SK-N-SH (cell line): ENCODE data around the gene NOD2.

Source experiments
- CHD2 ChIP-seq: fragments of 150-350 bp; IDR thresholded peaks from 2 replicates; pipeline ENCODE4 v1.6.1; 2018; ENCODE audit warnings: low read length; ENCODE audit not compliant: partially characterized antibody
- EP300 ChIP-seq, 2 experiments: IDR thresholded peaks; 2 replicates each; pipeline versions ENCODE4 v1.4.0 to v1.6.1; 2012; ENCODE audit warnings: borderline replicate concordance in 1 of 2, low read depth in 1 of 2, low read length in 1 of 2
- EZH2phosphoT487 ChIP-seq: fragments of 200-600 bp; sonication (generic); IDR thresholded peaks from 2 replicates; pipeline ENCODE4 v1.6.1; 2017; ENCODE audit warnings: low read depth, mixed run types, mild to moderate bottlenecking, antibody characterized with exemption, moderate library complexity, borderline replicate concordance
- FOSL2 ChIP-seq: IDR thresholded peaks from 2 replicates; pipeline ENCODE4 v1.4.0; 2012; ENCODE audit warnings: low read depth, mild to moderate bottlenecking, moderate library complexity, borderline replicate concordance
- GABPA ChIP-seq: IDR thresholded peaks from 2 replicates; pipeline ENCODE4 v1.4.0; 2012; ENCODE audit warnings: low read depth, mild to moderate bottlenecking
- GATA2 ChIP-seq: sonication (generic); formaldehyde crosslinking; IDR thresholded peaks from 2 replicates; pipeline ENCODE4 v1.5.0; 2020; ENCODE audit warnings: mild to moderate bottlenecking, missing genetic modification reagents
- MEF2A ChIP-seq: IDR thresholded peaks from 2 replicates; pipeline ENCODE4 v1.4.0; 2012; ENCODE audit warnings: low read depth, borderline replicate concordance
- NFIC ChIP-seq: IDR thresholded peaks from 2 replicates; pipeline ENCODE4 v1.4.0; 2012; ENCODE audit warnings: borderline replicate concordance
- NRF1 ChIP-seq: IDR thresholded peaks from 2 replicates; pipeline ENCODE4 v1.6.1; 2012; ENCODE audit warnings: low read depth, mild to moderate bottlenecking, low read length
- POLR2AphosphoS5 ChIP-seq: IDR thresholded peaks from 2 replicates; pipeline ENCODE4 v1.6.1; 2012; ENCODE audit warnings: low read depth, low read length
- SMC3 ChIP-seq: IDR thresholded peaks from 2 replicates; pipeline ENCODE4 v1.6.1; 2012; ENCODE audit warnings: low read depth, low read length, improper control_type of control experiment
- TF ChIP-seq, protein P1 (sequence below): fragments of 200-600 bp; sonication (generic); IDR thresholded peaks from 2 replicates; pipeline ENCODE4 v1.6.1; 2017; ENCODE audit warnings: antibody characterized with exemption, mild to moderate bottlenecking, moderate library complexity

DNA sequence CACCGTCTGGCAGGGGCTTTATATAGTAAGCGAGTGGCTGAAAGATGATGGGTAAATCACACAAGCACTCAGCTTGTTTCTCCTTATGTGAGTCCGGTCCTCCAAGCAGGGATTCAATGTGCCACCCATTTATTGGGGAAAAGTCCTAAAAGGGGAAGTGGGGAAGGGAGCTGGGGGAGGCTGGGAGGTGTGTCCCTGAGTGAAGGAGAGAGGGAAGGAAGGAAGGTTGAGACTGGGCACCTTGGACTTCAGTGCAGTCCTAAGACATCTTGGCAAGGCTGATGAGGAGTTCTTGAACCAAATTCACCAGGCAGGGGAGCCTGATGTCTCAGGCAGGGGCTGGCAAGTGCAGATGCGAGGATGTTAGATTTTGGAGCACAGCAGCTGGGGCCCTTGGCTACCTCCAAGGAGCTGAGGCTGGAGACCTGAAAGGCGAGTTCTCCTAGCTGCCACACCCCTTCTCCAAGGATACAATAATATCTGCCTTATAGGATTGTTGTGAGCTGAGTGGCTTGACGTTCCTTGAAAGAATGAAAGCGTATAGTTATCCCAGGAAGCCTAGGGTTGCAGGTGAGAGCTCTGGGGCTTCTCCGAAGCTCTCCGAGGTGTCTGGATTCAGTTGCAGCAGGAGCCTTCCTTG is 25.5 kb downstream of the NOD2 start:
- TF ChIP-seq, protein P1, sequence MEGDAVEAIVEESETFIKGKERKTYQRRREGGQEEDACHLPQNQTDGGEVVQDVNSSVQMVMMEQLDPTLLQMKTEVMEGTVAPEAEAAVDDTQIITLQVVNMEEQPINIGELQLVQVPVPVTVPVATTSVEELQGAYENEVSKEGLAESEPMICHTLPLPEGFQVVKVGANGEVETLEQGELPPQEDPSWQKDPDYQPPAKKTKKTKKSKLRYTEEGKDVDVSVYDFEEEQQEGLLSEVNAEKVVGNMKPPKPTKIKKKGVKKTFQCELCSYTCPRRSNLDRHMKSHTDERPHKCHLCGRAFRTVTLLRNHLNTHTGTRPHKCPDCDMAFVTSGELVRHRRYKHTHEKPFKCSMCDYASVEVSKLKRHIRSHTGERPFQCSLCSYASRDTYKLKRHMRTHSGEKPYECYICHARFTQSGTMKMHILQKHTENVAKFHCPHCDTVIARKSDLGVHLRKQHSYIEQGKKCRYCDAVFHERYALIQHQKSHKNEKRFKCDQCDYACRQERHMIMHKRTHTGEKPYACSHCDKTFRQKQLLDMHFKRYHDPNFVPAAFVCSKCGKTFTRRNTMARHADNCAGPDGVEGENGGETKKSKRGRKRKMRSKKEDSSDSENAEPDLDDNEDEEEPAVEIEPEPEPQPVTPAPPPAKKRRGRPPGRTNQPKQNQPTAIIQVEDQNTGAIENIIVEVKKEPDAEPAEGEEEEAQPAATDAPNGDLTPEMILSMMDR = no peak
- TF ChIP-seq EP300 (IDR thresholded peaks at IDR 0.05; ENCODE audit: borderline replicate concordance in 1 of 2, low read depth in 1 of 2, low read length in 1 of 2) = no peak
- TF ChIP-seq GABPA = no peak
- TF ChIP-seq POLR2AphosphoS5 = no peak
- TF ChIP-seq NRF1 = no peak
- no peak for TF ChIP-seq GATA2
- TF ChIP-seq FOSL2 = no peak
- no peak for TF ChIP-seq CHD2
- TF ChIP-seq SMC3 = no peak
- TF ChIP-seq NFIC = no peak
- TF ChIP-seq EZH2phosphoT487 = no peak
- no peak for TF ChIP-seq MEF2A
